GM19324 (cell line): ENCODE results near the gene OPCML.
A peak's percentile ranks its signal among the peaks of the same experiment; 100 is the strongest.

Experiments
- ATAC-seq: cut with Tn5 transposase; IDR thresholded peaks from one replicate; pipeline ENCODE4 v1.9.1; 2021; ENCODE audit warnings: mild to moderate bottlenecking, moderate library complexity; ENCODE audit not compliant: unreplicated experiment, low FRiP score

Gene OPCML

GRCh38 chr11:133202816-133203215 is 329.5 kb downstream of the OPCML start:
- ATAC-seq = no peak

- no peak for ATAC-seq
Measured at GRCh38 chr11:133198438-133198837, 333.9 kb downstream of the OPCML start.

GRCh38 chr11:133197425-133197824 is 334.9 kb downstream of the OPCML start:
- ATAC-seq = no peak

GRCh38 chr11:133191931-133192330 is 340.4 kb downstream of the OPCML start:
- no peak for ATAC-seq

GRCh38 chr11:133181667-133182066 is 350.6 kb downstream of the OPCML start:
- ATAC-seq = no peak

- no peak for ATAC-seq
Measured at GRCh38 chr11:133181066-133181465, 351.2 kb downstream of the OPCML start.

GRCh38 chr11:133180201-133180600 is 352.1 kb downstream of the OPCML start:
- no peak for ATAC-seq

- no peak for ATAC-seq
Measured at GRCh38 chr11:133176748-133177147, 355.6 kb downstream of the OPCML start.

- ATAC-seq = no peak
Measured at GRCh38 chr11:133175103-133175502, 357.2 kb downstream of the OPCML start.

GRCh38 chr11:133173810-133174412 is 358.4 kb downstream of the OPCML start:
- ATAC-seq = no peak

- ATAC-seq = peak; percentile 68
Measured at GRCh38 chr11:133172349-133172748, 360.0 kb downstream of the OPCML start.

GRCh38 chr11:133171374-133171773 is 360.9 kb downstream of the OPCML start:
- ATAC-seq = no peak

GRCh38 chr11:133168016-133168415 is 364.3 kb downstream of the OPCML start:
- no peak for ATAC-seq

- no peak for ATAC-seq
Measured at GRCh38 chr11:133166662-133167061, 365.6 kb downstream of the OPCML start.

GRCh38 chr11:133164986-133165385 is 367.3 kb downstream of the OPCML start:
- ATAC-seq = no peak

GRCh38 chr11:133163463-133164419 is 368.6 kb downstream of the OPCML start:
- peak; percentile 59 for ATAC-seq

GRCh38 chr11:133162227-133162626 is 370.1 kb downstream of the OPCML start:
- no peak for ATAC-seq

GRCh38 chr11:133160754-133161153 is 371.5 kb downstream of the OPCML start:
- ATAC-seq = no peak

- no peak for ATAC-seq
Measured at GRCh38 chr11:133156986-133157745, 375.1 kb downstream of the OPCML start.

- no peak for ATAC-seq
Measured at GRCh38 chr11:133154781-133155180, 377.5 kb downstream of the OPCML start.

GRCh38 chr11:133154076-133154475 is 378.2 kb downstream of the OPCML start:
- no peak for ATAC-seq
